ENCODE data around the gene GRB10. TPM values are rescaled to one million over a fixed set of nuclear protein-coding genes. Genes with fewer than 3 reads are reported as not detected.
A peak's percentile ranks its signal among the peaks of the same experiment; 100 is the strongest.

The GRB10 gene
- total and polyA plus RNA-seq, 2 of the 8 experiments (the other 6 are each of a cell fraction or from before 2014, with no cell fraction given): 35.7 to 97.0 TPM

- no peak overlapping the region for H3K18ac ChIP-seq (ENCODE audit: extremely low read depth, low read length)
- peaks cover 0 to 2% of the 10 kb centered on the region in 2 experiments for H4K20me1 ChIP-seq (replicated peaks in 1 of 2; ENCODE audit: control insufficient read depth in 1 of 2, insufficient read depth in 2 of 2, low read length in 2 of 2)
- H3K27me3 ChIP-seq (replicated peaks in 1 of 4; ENCODE audit: control insufficient read depth in 3 of 4, extremely low read depth in 1 of 4, insufficient read depth in 3 of 4, low read length in 3 of 4): no peaks in the 10 kb centered on the region
- no peak overlapping the region for H3K27ac ChIP-seq (ENCODE audit: low read depth, low read length)
- H3K79me1 ChIP-seq (ENCODE audit: low read depth, low read length): no peaks in the 10 kb centered on the region
- H4K5ac ChIP-seq (ENCODE audit: insufficient read length, low read depth, low read length): no peak overlapping the region
- H2BK15ac ChIP-seq (ENCODE audit: low read length): no peak overlapping the region
- no peak overlapping the region for H3K4me2 ChIP-seq (ENCODE audit: insufficient read depth in 1 of 2, low read depth in 2 of 2, low read length in 2 of 2)
- POLR2A ChIA-PET (ENCODE audit: partially characterized antibody): interaction anchor here (1.4 kb wide), 1 partner anchor 9 kb away, joined by 4 read pairs; no protein-coding TSS in a partner anchor
- no peaks in the 10 kb centered on the region for H3K23me2 ChIP-seq (ENCODE audit: low read depth, low read length)
- 87% methylated on average over 8 of the region's 8 CpGs; no CpG with 5 or more reads in 1 of the 2 experiments for WGBS, 2 experiments (ENCODE audit: extremely low coverage in 1 of 2, insufficient coverage in 1 of 2, insufficient read length in 1 of 2, insufficient replicate concordance in 2 of 2, low coverage in 1 of 2, low lambda C conversion rate in 2 of 2, missing lambda C conversion rate in 1 of 2)
- no peak overlapping the region for H3K56ac ChIP-seq (replicated peaks; ENCODE audit: insufficient read length, low read depth, low read length)
- H2BK12ac ChIP-seq (ENCODE audit: low read depth, low read length): no peak overlapping the region
- H3K9me3 ChIP-seq (ENCODE audit: insufficient read depth in 2 of 2, low read depth in 1 of 2, low read length in 1 of 2): peaks cover 5 to 6% of the 10 kb centered on the region in 2 experiments; a peak in 3 of 4 replicates
- H3K4me3 ChIP-seq (ENCODE audit: extremely low read depth in 1 of 4, insufficient read depth in 2 of 4, low read depth in 3 of 4, low read length in 4 of 4): no peak overlapping the region
- no peak overlapping the region for H2AK5ac ChIP-seq (ENCODE audit: low read depth, low read length)
- CTCF ChIA-PET (ENCODE audit: partially characterized antibody): interaction anchor here (0.6 to 3.9 kb wide), 37 partner anchors 8 to 716 kb away, joined by 3 to 25 read pairs (median 4); no protein-coding TSS in a partner anchor
- H3K23ac ChIP-seq (ENCODE audit: insufficient read length): no peak overlapping the region
- no peaks in the 10 kb centered on the region; a peak in 1 of 7 replicates for H3K4me1 ChIP-seq (replicated peaks in 1 of 4; ENCODE audit: control insufficient read depth in 3 of 4, insufficient read depth in 4 of 4, low read length in 3 of 4)
- no peak overlapping the region for H3K9ac ChIP-seq (replicated peaks in 1 of 4; ENCODE audit: extremely low read depth in 1 of 4, low read depth in 3 of 4, low read length in 3 of 4)
- H3K79me2 ChIP-seq (ENCODE audit: control insufficient read depth in 1 of 2, insufficient read depth in 2 of 2, low read length in 2 of 2): no peaks in the 10 kb centered on the region
- H2AFZ ChIP-seq (ENCODE audit: low read length): no peak overlapping the region
- FAIRE-seq: peak; percentile 84
- H3K4ac ChIP-seq (replicated peaks; ENCODE audit: insufficient read length, low read depth, low read length): no peak overlapping the region
- H3K36me3 ChIP-seq (ENCODE audit: control insufficient read depth in 2 of 4, insufficient read depth in 4 of 4, low read length in 3 of 4): peaks cover 3 to 12% (median 8%) of the 10 kb centered on the region in 4 experiments; a peak in 7 of 8 replicates
- no peak overlapping the region for H3K14ac ChIP-seq (ENCODE audit: insufficient read length)
- H2BK5ac ChIP-seq (ENCODE audit: low read depth, low read length): no peak overlapping the region
- H2BK20ac ChIP-seq (ENCODE audit: low read length): no peak overlapping the region
- H4K91ac ChIP-seq (replicated peaks; ENCODE audit: insufficient read length, low read length): no peak overlapping the region
- no peak overlapping the region for H2BK120ac ChIP-seq (replicated peaks; ENCODE audit: low read depth, low read length)
- H4K8ac ChIP-seq (ENCODE audit: extremely low read depth, insufficient read depth, low read length): no peak overlapping the region
- DNase-seq (ENCODE audit: low read depth in 1 of 2, low spot score in 2 of 2): peak in 1 of 2 experiments; percentile 62
- no peak for TF ChIP-seq ATF3 (IDR thresholded peaks at IDR 0.05; ENCODE audit: insufficient read depth, low read depth, low read length)
- peak; percentile 41 to 59; a peak in 3 of 4 replicates for TF ChIP-seq RAD21 (IDR thresholded peaks at IDR 0.05 in 1 of 2, conservative IDR thresholded peaks at IDR 0.05 in 1 of 2; ENCODE audit: low read depth in 2 of 2, low read length in 2 of 2)
- TF ChIP-seq TCF12 (IDR thresholded peaks at IDR 0.05; ENCODE audit: low read depth, low read length): no peak
- TF ChIP-seq, protein P1, sequence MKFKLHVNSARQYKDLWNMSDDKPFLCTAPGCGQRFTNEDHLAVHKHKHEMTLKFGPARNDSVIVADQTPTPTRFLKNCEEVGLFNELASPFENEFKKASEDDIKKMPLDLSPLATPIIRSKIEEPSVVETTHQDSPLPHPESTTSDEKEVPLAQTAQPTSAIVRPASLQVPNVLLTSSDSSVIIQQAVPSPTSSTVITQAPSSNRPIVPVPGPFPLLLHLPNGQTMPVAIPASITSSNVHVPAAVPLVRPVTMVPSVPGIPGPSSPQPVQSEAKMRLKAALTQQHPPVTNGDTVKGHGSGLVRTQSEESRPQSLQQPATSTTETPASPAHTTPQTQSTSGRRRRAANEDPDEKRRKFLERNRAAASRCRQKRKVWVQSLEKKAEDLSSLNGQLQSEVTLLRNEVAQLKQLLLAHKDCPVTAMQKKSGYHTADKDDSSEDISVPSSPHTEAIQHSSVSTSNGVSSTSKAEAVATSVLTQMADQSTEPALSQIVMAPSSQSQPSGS (IDR thresholded peaks at IDR 0.05; ENCODE audit: low read length): no peak
- TF ChIP-seq, protein P2, sequence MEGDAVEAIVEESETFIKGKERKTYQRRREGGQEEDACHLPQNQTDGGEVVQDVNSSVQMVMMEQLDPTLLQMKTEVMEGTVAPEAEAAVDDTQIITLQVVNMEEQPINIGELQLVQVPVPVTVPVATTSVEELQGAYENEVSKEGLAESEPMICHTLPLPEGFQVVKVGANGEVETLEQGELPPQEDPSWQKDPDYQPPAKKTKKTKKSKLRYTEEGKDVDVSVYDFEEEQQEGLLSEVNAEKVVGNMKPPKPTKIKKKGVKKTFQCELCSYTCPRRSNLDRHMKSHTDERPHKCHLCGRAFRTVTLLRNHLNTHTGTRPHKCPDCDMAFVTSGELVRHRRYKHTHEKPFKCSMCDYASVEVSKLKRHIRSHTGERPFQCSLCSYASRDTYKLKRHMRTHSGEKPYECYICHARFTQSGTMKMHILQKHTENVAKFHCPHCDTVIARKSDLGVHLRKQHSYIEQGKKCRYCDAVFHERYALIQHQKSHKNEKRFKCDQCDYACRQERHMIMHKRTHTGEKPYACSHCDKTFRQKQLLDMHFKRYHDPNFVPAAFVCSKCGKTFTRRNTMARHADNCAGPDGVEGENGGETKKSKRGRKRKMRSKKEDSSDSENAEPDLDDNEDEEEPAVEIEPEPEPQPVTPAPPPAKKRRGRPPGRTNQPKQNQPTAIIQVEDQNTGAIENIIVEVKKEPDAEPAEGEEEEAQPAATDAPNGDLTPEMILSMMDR (IDR thresholded peaks at IDR 0.05; ENCODE audit: control extremely low read depth in 1 of 3, insufficient read depth in 1 of 3, low read depth in 1 of 3, low read length in 3 of 3): peak; percentile 47 to 79 (median 58)
- no peak for TF ChIP-seq BCL11A (IDR thresholded peaks at IDR 0.05; ENCODE audit: low read depth in 2 of 2, low read length in 2 of 2)
- no peak for TF ChIP-seq CHD2 (IDR thresholded peaks at IDR 0.05; ENCODE audit: low read length)
- no peak for TF ChIP-seq SIRT6 (IDR thresholded peaks at IDR 0.05; ENCODE audit: low read length)
Measured at GRCh38 chr7:50588937-50589336, 193.8 kb downstream of the GRB10 start.

All from H1 (cell line).